B cell (primary cell): ENCODE results near the gene CASZ1. TPM values are rescaled to one million over a fixed set of nuclear protein-coding genes. Genes with fewer than 3 reads are reported as not detected.

Experiments used
- ATAC-seq: fragments of 200-7000 bp; cut with Tn5 transposase; one replicate; pipeline ENCODE4 v1.10.0; 2021; ENCODE audit warnings: low read depth, mild to moderate bottlenecking, moderate number of reproducible peaks, moderate library complexity
- CTCF ChIA-PET: fragments of 350-600 bp; sonication (Branson Sonifier 250); formaldehyde crosslinking; loops from one replicate; lab custom pipeline; 2021; ENCODE audit warnings: antibody characterized with exemption, inconsistent platforms; lab: Charles Lee
- POLR2A ChIA-PET: fragments of 350-600 bp; sonication (Branson Sonifier 250); formaldehyde crosslinking; loops from one replicate; lab custom pipeline; 2021; ENCODE audit warnings: antibody characterized with exemption; lab: Charles Lee
- DNase-seq: peaks from one replicate; pipeline ENCODE4 v3.0.0; 2013
- H2AFZ ChIP-seq: 2 replicates; pipeline ENCODE4 v1.6.1; 2012; ENCODE audit warnings: mild to moderate bottlenecking, low read depth, low read length; ENCODE audit not compliant: insufficient read depth, poor library complexity, severe bottlenecking
- H3K27ac ChIP-seq, 2 donors: 1 replicate in 1 of 2; 2 replicates in 1 of 2; pipeline ENCODE4 v1.5.1; 2012 to 2013; ENCODE audit warnings: low read length in 2 of 2, mild to moderate bottlenecking in 2 of 2, moderate library complexity in 1 of 2
- H3K27me3 ChIP-seq, 4 experiments: fragments of 200-600 bp in 1 of 4; sonication (generic) in 1 of 4; replicated peaks in 1 of 4; 1 replicate in 2 of 4; 2 replicates in 2 of 4; pipeline versions ENCODE4 v1.6.1 to v1.7.0; 2013 to 2016; ENCODE audit warnings: low read length in 3 of 4, mild to moderate bottlenecking in 2 of 4, mixed read lengths in 1 of 4, moderate library complexity in 1 of 4; ENCODE audit not compliant: insufficient read depth in 4 of 4, control insufficient read depth in 3 of 4; ENCODE audit errors: control extremely low read depth in 1 of 4
- H3K36me3 ChIP-seq, 2 experiments: replicated peaks in 1 of 2; 1 replicate in 1 of 2; 2 replicates in 1 of 2; pipeline versions ENCODE4 v1.6.1 to v1.7.1; 2013; ENCODE audit warnings: low read length in 1 of 2; ENCODE audit not compliant: insufficient read depth in 2 of 2, control insufficient read depth in 1 of 2; ENCODE audit errors: control extremely low read depth in 1 of 2, extremely low read depth in 1 of 2
- H3K4me1 ChIP-seq, 2 donors: fragments of 200-600 bp in 1 of 2; sonication (generic) in 1 of 2; 1 replicate in 1 of 2; 2 replicates in 1 of 2; pipeline versions ENCODE4 v1.5.1 to v1.6.1; 2013 to 2017; ENCODE audit warnings: low read length in 2 of 2; ENCODE audit not compliant: control insufficient read depth in 2 of 2, insufficient read depth in 2 of 2
- H3K4me2 ChIP-seq: replicated peaks from 2 replicates; pipeline ENCODE3; 2012; ENCODE audit warnings: mild to moderate bottlenecking, low read depth, low read length; ENCODE audit not compliant: poor library complexity, severe bottlenecking
- H3K4me3 ChIP-seq, 5 experiments: fragments of 200-600 bp in 1 of 5; sonication (generic) in 1 of 5; 1 replicate in 3 of 5; 2 replicates in 2 of 5; pipeline versions ENCODE4 v1.5.1 to v1.7.0; 2011 to 2016; ENCODE audit warnings: low read length in 4 of 5, mild to moderate bottlenecking in 4 of 5, low read depth in 2 of 5, control low read depth in 1 of 5, moderate library complexity in 1 of 5; ENCODE audit not compliant: insufficient read depth in 1 of 5; ENCODE audit errors: control extremely low read depth in 1 of 5, extremely low read depth in 1 of 5
- H3K79me2 ChIP-seq: fragments of 200-600 bp; sonication (generic); one replicate; pipeline ENCODE4 v1.6.0; 2016; ENCODE audit warnings: low read length; ENCODE audit not compliant: control insufficient read depth, insufficient read depth
- H3K9ac ChIP-seq: fragments of 200-600 bp; sonication (generic); 2 replicates; pipeline ENCODE4 v1.6.1; 2017; ENCODE audit warnings: mild to moderate bottlenecking, low read length, moderate library complexity
- H3K9me3 ChIP-seq, 3 donors: one replicate each; pipeline versions ENCODE4 v1.6.1 to v1.7.1; 2013; ENCODE audit warnings: low read length in 2 of 3; ENCODE audit not compliant: control insufficient read depth in 2 of 3, insufficient read depth in 1 of 3; ENCODE audit errors: control extremely low read depth in 1 of 3
- H4K20me1 ChIP-seq: 2 replicates; pipeline ENCODE4 v1.6.0; 2012; ENCODE audit warnings: mild to moderate bottlenecking, low read length; ENCODE audit not compliant: insufficient read depth, control insufficient read depth, poor library complexity, severe bottlenecking
- H3K27ac Mint-ChIP-seq: one replicate; pipeline ENCODE4 v1.8.0; 2021; ENCODE audit warnings: mixed read lengths
- H3K27me3 Mint-ChIP-seq: one replicate; pipeline ENCODE4 v1.8.0; 2021; ENCODE audit warnings: mixed read lengths
- H3K4me1 Mint-ChIP-seq: one replicate; pipeline ENCODE4 v1.8.0; 2021; ENCODE audit warnings: mixed read lengths
- H3K4me3 Mint-ChIP-seq: one replicate; pipeline ENCODE4 v1.8.0; 2021; ENCODE audit warnings: mixed read lengths
- H3K9me3 Mint-ChIP-seq: one replicate; pipeline ENCODE4 v1.8.0; 2022; ENCODE audit warnings: mixed read lengths; ENCODE audit not compliant: insufficient read depth
- EZH2 ChIP-seq: IDR thresholded peaks from 2 replicates; pipeline ENCODE4 v1.6.1; 2012; ENCODE audit warnings: borderline replicate concordance, low read depth, mild to moderate bottlenecking, moderate library complexity, low read length; ENCODE audit not compliant: insufficient read depth, poor library complexity, severe bottlenecking
- WGBS: methylation state at CpG from one replicate; pipeline ENCODE4 v1.1.5; 2013; ENCODE audit warnings: missing lambda C conversion rate; ENCODE audit not compliant: insufficient coverage; 5-methylcytosine and 5-hydroxymethylcytosine counted together
- intact Hi-C: fragments of 100-400 bp; cut with micrococcal nuclease; formaldehyde crosslinking; loops from one replicate; pipeline ENCODE4 v1.10.0; 2022
- polyA plus RNA-seq: library from polyadenylated mRNA; depleted of rRNA; stranded (reverse); fragments of >200 nt; gene quantifications from 2 replicates; pipeline ENCODE4 v1.2.3, GENCODE V29; 2012
- total RNA-seq, 2 donors: library from RNA; stranded (reverse); fragments of 120-200 nt in 1 of 2; gene quantifications; 1 replicate in 1 of 2; 2 replicates in 1 of 2; pipeline versions ENCODE4 v1.2.3 to v1.2.4, GENCODE V29; 2013 to 2022
- TF ChIP-seq, protein P1 (sequence below): fragments of 200-600 bp; IDR thresholded peaks from one replicate; pipeline ENCODE4 v1.8.0; 2022; ENCODE audit warnings: antibody characterized with exemption, mild to moderate bottlenecking

CASZ1 gene
- total and polyA plus RNA-seq, 2 donors (not counting 1 experiment from before 2014, with no cell fraction given): 9.5 to 27.2 TPM

DNA sequence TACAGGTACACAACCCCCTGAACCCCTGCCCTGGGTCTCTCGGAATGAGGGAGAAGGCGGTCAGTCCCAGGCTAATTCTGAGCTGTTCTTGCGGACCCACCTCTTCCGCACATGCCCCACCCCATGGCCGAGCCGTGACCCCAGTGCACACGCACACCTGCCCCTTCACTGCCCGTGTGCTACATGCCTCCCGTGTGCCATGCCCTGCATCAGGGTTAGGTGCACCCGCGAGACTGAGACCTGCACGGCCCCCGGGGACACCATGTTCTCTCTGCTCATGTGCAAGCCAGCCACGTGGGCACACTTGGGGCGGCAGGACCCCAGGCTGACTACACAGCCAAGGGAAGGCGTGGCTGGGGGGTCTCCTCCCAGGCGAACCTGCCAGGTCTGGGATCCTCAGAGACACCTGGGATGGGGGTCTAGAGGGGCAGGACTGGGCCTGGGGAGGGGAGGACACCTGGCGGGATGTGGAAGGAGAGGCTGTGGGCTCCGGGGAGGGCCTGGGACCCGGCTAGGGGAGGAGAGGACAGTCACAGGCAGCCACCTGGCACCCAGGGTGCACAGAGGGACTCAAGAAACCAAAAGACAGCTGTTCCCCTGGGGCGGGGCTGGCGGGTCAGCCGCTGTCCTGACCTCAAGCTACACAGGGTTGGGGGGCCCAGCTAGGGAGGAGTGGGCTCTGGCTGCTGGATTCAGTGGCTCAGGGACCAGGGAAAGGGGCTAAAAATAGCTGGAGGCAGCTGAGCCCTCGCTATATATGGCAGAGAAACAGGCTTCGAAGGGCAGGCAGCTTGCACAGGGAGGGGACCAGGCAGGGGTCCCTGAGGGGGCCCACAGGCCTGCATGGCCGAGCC is 133.4 kb downstream of the CASZ1 start:
- intact Hi-C loops: no loop called here
- H3K36me3 ChIP-seq: peaks cover 0 to 7% of the 10 kb centered on the region in 2 experiments
- WGBS: 90% methylated on average over 26 of the region's 26 CpGs
- H3K4me2 ChIP-seq: no peak overlapping the region
- no peak overlapping the region for H3K4me3 Mint-ChIP-seq
- H3K27me3 Mint-ChIP-seq: no peaks in the 10 kb centered on the region
- ChIA-PET CTCF (no interaction called here), POLR2A (no interaction called here)
- peaks cover 39% of the 10 kb centered on the region for H4K20me1 ChIP-seq
- no peak overlapping the region for H3K27ac Mint-ChIP-seq
- TF ChIP-seq, protein P1, sequence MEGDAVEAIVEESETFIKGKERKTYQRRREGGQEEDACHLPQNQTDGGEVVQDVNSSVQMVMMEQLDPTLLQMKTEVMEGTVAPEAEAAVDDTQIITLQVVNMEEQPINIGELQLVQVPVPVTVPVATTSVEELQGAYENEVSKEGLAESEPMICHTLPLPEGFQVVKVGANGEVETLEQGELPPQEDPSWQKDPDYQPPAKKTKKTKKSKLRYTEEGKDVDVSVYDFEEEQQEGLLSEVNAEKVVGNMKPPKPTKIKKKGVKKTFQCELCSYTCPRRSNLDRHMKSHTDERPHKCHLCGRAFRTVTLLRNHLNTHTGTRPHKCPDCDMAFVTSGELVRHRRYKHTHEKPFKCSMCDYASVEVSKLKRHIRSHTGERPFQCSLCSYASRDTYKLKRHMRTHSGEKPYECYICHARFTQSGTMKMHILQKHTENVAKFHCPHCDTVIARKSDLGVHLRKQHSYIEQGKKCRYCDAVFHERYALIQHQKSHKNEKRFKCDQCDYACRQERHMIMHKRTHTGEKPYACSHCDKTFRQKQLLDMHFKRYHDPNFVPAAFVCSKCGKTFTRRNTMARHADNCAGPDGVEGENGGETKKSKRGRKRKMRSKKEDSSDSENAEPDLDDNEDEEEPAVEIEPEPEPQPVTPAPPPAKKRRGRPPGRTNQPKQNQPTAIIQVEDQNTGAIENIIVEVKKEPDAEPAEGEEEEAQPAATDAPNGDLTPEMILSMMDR: no peak
- TF ChIP-seq EZH2: no peak
- no peaks in the 10 kb centered on the region for H3K9me3 Mint-ChIP-seq
- H3K9me3 ChIP-seq: no peaks in the 10 kb centered on the region
- no peak overlapping the region for H3K9ac ChIP-seq
- ATAC-seq (no peak), DNase-seq (no peak)
- no peak overlapping the region for H3K4me3 ChIP-seq
- H3K4me1 Mint-ChIP-seq: no peaks in the 10 kb centered on the region
- H3K79me2 ChIP-seq: no peaks in the 10 kb centered on the region
- H2AFZ ChIP-seq: no peak overlapping the region
- no peak overlapping the region for H3K27ac ChIP-seq
- no peaks in the 10 kb centered on the region for H3K4me1 ChIP-seq
- H3K27me3 ChIP-seq: no peaks in the 10 kb centered on the region

DNA sequence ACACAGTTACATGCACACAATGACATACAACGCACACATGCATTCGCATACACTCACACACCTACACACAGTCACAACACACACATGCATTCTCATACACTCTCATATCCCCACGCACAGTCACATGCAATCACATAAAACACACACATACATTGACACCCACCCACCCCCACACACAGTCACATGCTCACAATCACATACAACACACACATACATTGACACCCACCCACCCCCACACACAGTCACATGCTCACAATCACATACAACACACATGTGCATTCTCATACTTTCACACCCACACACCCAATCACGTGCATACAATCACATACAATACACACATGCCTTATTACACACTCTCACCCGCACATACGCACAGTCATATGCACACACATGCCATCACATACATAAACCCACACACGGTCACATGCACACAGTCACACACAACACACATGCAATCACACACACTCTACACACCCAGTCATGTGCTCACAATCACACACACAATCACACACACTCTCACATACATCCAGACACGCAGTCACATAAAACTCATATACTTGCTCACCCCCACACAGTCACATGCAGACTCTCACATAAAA is 134.3 kb downstream of the CASZ1 start:
- no peaks in the 10 kb centered on the region for H3K9me3 Mint-ChIP-seq
- Histone ChIP-seq H3K27me3 (no peaks in the 10 kb centered on the region), H3K36me3 (peaks cover 0 to 7% of the 10 kb centered on the region in 2 experiments), H3K4me1 (no peaks in the 10 kb centered on the region), H3K9ac (no peak overlapping the region), H3K27ac (no peak overlapping the region), H3K4me2 (no peak overlapping the region), H3K4me3 (no peak overlapping the region), H4K20me1 (peaks cover 34% of the 10 kb centered on the region), H3K9me3 (no peaks in the 10 kb centered on the region), H2AFZ (no peak overlapping the region), H3K79me2 (no peaks in the 10 kb centered on the region)
- intact Hi-C loops: no loop called here
- DNase-seq (no peak), ATAC-seq (no peak)
- ChIA-PET CTCF (no interaction called here), POLR2A (no interaction called here)
- no peak overlapping the region for H3K4me3 Mint-ChIP-seq
- no peak for TF ChIP-seq EZH2
- TF ChIP-seq, protein P1: no peak
- H3K27ac Mint-ChIP-seq: no peak overlapping the region
- no peaks in the 10 kb centered on the region for H3K27me3 Mint-ChIP-seq
- no peaks in the 10 kb centered on the region for H3K4me1 Mint-ChIP-seq
- 97% methylated on average over 8 of the region's 8 CpGs for WGBS
